ENCODE results near the gene ATXN1. TPM values are rescaled to one million over a fixed set of nuclear protein-coding genes. Genes with fewer than 3 reads are reported as not detected.

ATXN1 gene
- total RNA-seq, 1 experiment from 2014 or later: 25.6 TPM

GRCh38 chr6:16398587-16398986 is 362.7 kb downstream of the ATXN1 start:
- TF ChIP-seq EZH2 (IDR thresholded peaks at IDR 0.05; ENCODE audit: borderline replicate concordance, low read depth, low read length, poor library complexity, severe bottlenecking): no peak
- TF ChIP-seq, protein P1, sequence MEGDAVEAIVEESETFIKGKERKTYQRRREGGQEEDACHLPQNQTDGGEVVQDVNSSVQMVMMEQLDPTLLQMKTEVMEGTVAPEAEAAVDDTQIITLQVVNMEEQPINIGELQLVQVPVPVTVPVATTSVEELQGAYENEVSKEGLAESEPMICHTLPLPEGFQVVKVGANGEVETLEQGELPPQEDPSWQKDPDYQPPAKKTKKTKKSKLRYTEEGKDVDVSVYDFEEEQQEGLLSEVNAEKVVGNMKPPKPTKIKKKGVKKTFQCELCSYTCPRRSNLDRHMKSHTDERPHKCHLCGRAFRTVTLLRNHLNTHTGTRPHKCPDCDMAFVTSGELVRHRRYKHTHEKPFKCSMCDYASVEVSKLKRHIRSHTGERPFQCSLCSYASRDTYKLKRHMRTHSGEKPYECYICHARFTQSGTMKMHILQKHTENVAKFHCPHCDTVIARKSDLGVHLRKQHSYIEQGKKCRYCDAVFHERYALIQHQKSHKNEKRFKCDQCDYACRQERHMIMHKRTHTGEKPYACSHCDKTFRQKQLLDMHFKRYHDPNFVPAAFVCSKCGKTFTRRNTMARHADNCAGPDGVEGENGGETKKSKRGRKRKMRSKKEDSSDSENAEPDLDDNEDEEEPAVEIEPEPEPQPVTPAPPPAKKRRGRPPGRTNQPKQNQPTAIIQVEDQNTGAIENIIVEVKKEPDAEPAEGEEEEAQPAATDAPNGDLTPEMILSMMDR (conservative IDR thresholded peaks at IDR 0.05; ENCODE audit: low read depth, low read length): no peak
- intact Hi-C loops (cut with micrococcal nuclease; ENCODE audit: unreplicated experiment): no loop called here
- DNase-seq (ENCODE audit: low spot score): no peak
- Histone ChIP-seq H3K4me1 (ENCODE audit: insufficient read depth, low read length, poor library complexity, severe bottlenecking) (no peaks in the 10 kb centered on the region), H3K27ac (ENCODE audit: low read depth, low read length, poor library complexity, severe bottlenecking) (no peak overlapping the region), H3K27me3 (replicated peaks; ENCODE audit: insufficient read depth, low read depth, low read length, poor library complexity) (no peaks in the 10 kb centered on the region), H3K4me3 (ENCODE audit: low read depth, low read length, poor library complexity, severe bottlenecking) (no peak overlapping the region), H3K36me3 (ENCODE audit: insufficient read depth, low read length, poor library complexity, severe bottlenecking) (no peaks in the 10 kb centered on the region), H3K9me3 (ENCODE audit: low read depth, low read length, poor library complexity, severe bottlenecking) (no peaks in the 10 kb centered on the region)
- BruUV-seq (replicated peaks): no TSS peak
- POLR2A ChIA-PET (ENCODE audit: low non-redundant PET): no interaction called here
- CTCF ChIA-PET: no interaction called here

- H3K4me3 ChIP-seq (ENCODE audit: low read depth, low read length, poor library complexity, severe bottlenecking): no peak overlapping the region
- H3K27me3 ChIP-seq (replicated peaks; ENCODE audit: insufficient read depth, low read depth, low read length, poor library complexity): no peaks in the 10 kb centered on the region
- no TSS peak for BruUV-seq (replicated peaks)
- TF ChIP-seq, protein P1 (conservative IDR thresholded peaks at IDR 0.05; ENCODE audit: low read depth, low read length): no peak
- no peak for TF ChIP-seq EZH2 (IDR thresholded peaks at IDR 0.05; ENCODE audit: borderline replicate concordance, low read depth, low read length, poor library complexity, severe bottlenecking)
- intact Hi-C loops (cut with micrococcal nuclease; ENCODE audit: unreplicated experiment): no loop called here
- no peak for DNase-seq (ENCODE audit: low spot score)
- POLR2A ChIA-PET (ENCODE audit: low non-redundant PET): no interaction called here
- H3K9me3 ChIP-seq (ENCODE audit: low read depth, low read length, poor library complexity, severe bottlenecking): no peaks in the 10 kb centered on the region
- no peaks in the 10 kb centered on the region for H3K36me3 ChIP-seq (ENCODE audit: insufficient read depth, low read length, poor library complexity, severe bottlenecking)
- H3K27ac ChIP-seq (ENCODE audit: low read depth, low read length, poor library complexity, severe bottlenecking): no peak overlapping the region
- H3K4me1 ChIP-seq (ENCODE audit: insufficient read depth, low read length, poor library complexity, severe bottlenecking): no peaks in the 10 kb centered on the region
- CTCF ChIA-PET: no interaction called here
Measured at GRCh38 chr6:16397623-16398022, 363.6 kb downstream of the ATXN1 start.

- Histone ChIP-seq H3K4me3 (ENCODE audit: low read depth, low read length, poor library complexity, severe bottlenecking) (no peak overlapping the region), H3K27ac (ENCODE audit: low read depth, low read length, poor library complexity, severe bottlenecking) (no peak overlapping the region), H3K36me3 (ENCODE audit: insufficient read depth, low read length, poor library complexity, severe bottlenecking) (no peaks in the 10 kb centered on the region), H3K9me3 (ENCODE audit: low read depth, low read length, poor library complexity, severe bottlenecking) (no peaks in the 10 kb centered on the region), H3K4me1 (ENCODE audit: insufficient read depth, low read length, poor library complexity, severe bottlenecking) (no peaks in the 10 kb centered on the region), H3K27me3 (replicated peaks; ENCODE audit: insufficient read depth, low read depth, low read length, poor library complexity) (no peaks in the 10 kb centered on the region)
- no TSS peak for BruUV-seq (replicated peaks)
- DNase-seq (ENCODE audit: low spot score): no peak
- ChIA-PET CTCF (no interaction called here), POLR2A (ENCODE audit: low non-redundant PET) (no interaction called here)
- TF ChIP-seq, protein P1 (conservative IDR thresholded peaks at IDR 0.05; ENCODE audit: low read depth, low read length): no peak
- no peak for TF ChIP-seq EZH2 (IDR thresholded peaks at IDR 0.05; ENCODE audit: borderline replicate concordance, low read depth, low read length, poor library complexity, severe bottlenecking)
- intact Hi-C loops (cut with micrococcal nuclease; ENCODE audit: unreplicated experiment): no loop called here
Measured at GRCh38 chr6:16396497-16397319, 364.6 kb downstream of the ATXN1 start.
